Astrocyte (in vitro differentiated cells and primary cell): ENCODE results near the gene ATF3.

Source experiments
- CTCF ChIP-seq: IDR thresholded peaks from 2 replicates; pipeline ENCODE4 v1.5.1; 2011; ENCODE audit warnings: low read depth, mild to moderate bottlenecking, inconsistent platforms, low read length, moderate library complexity; ENCODE audit not compliant: insufficient read depth
- EZH2 ChIP-seq: IDR thresholded peaks from 2 replicates; pipeline ENCODE4 v1.6.1; 2012; ENCODE audit warnings: mild to moderate bottlenecking, low read length, inconsistent platforms; ENCODE audit not compliant: insufficient read depth

DNA sequence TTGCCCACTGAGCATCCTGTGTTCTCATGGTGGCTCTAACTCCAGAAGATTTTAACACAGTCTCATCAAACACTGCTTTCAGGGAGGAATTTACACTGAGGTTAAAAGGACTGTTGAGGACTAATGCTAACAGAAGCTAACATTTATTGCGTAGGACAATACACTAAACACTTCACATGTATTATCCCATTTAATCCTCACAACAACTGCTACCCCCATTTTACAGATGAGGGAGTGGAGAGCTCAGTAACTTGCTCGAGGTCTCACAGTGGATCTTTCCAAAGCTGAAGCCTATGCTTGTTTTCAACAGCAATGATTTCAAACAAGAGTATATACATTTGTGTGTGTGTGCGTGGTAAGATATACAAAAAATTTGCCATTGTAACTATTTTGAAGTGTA, 13.9 kb downstream of the ATF3 start:
- TF ChIP-seq CTCF, result no peak
- no peak for TF ChIP-seq EZH2
